Vagina (tissue), 2 donors: Measurements from ENCODE around the gene RAB7B.

Experiments used
- POLR2A ChIP-seq, 2 donors: fragments of 450-650 bp; IDR thresholded peaks; one replicate each; pipeline ENCODE4 v1.6.1; 2017; ENCODE audit warnings: antibody characterized with exemption in 2 of 2, mild to moderate bottlenecking in 2 of 2, moderate library complexity in 2 of 2
- POLR2AphosphoS5 ChIP-seq, 2 donors: sonication (generic); formaldehyde crosslinking; IDR thresholded peaks; one replicate each; pipeline ENCODE4 v1.9.0; 2017; ENCODE audit warnings: antibody characterized with exemption in 2 of 2, mild to moderate bottlenecking in 2 of 2, low read depth in 1 of 2; ENCODE audit not compliant: insufficient read depth in 1 of 2
- TF ChIP-seq, protein P1 (sequence below), 3 experiments: fragments of 450-650 bp in 2 of 3; fragments of 200-600 bp in 1 of 3; sonication (generic) in 1 of 3; IDR thresholded peaks; one replicate each; pipeline ENCODE4 v1.5.1; 2017 to 2019; ENCODE audit warnings: antibody characterized with exemption in 3 of 3, mild to moderate bottlenecking in 2 of 3, moderate library complexity in 2 of 3

DNA sequence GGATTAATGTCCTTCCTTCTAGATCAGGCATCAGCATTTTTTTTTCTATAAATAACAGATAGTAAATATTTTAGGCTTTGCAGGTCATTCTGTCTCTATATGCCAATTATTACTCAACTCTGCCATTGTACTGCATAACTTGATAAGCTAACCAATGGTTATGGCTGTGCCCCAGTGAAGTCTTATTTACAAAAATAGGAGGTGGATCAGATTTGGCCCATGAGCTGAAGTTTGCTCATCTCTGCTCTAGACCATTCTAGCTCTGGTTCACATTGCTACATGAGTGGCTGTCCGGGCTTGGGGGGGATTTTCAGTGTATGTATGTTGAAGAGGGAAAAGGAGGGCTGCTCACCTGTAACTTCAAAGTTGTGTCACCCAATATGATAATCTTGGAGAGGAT, 10.1 kb downstream of the RAB7B start:
- TF ChIP-seq, protein P1, sequence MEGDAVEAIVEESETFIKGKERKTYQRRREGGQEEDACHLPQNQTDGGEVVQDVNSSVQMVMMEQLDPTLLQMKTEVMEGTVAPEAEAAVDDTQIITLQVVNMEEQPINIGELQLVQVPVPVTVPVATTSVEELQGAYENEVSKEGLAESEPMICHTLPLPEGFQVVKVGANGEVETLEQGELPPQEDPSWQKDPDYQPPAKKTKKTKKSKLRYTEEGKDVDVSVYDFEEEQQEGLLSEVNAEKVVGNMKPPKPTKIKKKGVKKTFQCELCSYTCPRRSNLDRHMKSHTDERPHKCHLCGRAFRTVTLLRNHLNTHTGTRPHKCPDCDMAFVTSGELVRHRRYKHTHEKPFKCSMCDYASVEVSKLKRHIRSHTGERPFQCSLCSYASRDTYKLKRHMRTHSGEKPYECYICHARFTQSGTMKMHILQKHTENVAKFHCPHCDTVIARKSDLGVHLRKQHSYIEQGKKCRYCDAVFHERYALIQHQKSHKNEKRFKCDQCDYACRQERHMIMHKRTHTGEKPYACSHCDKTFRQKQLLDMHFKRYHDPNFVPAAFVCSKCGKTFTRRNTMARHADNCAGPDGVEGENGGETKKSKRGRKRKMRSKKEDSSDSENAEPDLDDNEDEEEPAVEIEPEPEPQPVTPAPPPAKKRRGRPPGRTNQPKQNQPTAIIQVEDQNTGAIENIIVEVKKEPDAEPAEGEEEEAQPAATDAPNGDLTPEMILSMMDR (IDR thresholded peaks at IDR 0.05): no peak
- no peak for TF ChIP-seq POLR2A (IDR thresholded peaks at IDR 0.05)
- no peak for TF ChIP-seq POLR2AphosphoS5 (IDR thresholded peaks at IDR 0.05; ENCODE audit: insufficient read depth in 1 of 2, low read depth in 1 of 2)
